Measurements from ENCODE around the gene CCDC12.

DNA sequence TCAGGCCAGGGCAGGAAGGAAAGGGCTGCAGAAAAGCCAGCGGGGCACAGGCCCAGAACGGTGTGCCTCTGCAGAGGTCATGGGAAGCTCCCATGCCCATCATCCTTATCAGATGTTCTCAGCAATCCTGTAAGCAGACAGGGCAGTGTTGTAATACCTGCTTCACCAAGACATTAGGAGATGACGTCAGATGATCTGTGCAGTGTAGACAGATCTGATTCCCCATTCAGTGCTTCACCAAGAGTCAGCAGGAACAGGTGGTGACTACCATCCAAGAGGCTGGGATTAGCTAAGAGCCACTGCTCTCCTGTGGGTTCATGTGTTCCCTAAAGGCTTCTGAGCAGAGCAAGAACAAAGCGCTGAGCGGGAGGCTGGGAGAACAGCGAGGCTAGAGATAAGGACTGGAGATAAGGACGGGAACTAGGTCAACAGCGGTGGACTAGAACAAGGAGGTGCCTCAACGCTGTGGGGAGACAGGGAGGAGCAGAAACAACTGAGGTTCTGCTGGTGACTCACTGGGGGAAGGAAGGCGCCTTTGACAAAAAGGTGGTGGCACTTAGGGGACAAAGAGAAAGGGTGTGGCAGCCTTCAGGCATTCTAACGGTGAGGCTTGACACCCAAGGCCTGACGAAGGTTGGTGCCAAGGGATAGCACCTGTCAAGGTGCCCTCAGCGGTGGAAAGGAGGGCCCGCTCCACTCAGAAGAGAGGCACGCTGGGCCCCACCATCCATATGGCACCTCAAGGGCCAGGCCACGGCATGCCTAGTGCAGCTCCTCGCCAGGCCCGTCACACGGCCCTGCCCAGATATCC, 28.4 kb downstream of the CCDC12 start:
- TF ChIP-seq, protein P1, sequence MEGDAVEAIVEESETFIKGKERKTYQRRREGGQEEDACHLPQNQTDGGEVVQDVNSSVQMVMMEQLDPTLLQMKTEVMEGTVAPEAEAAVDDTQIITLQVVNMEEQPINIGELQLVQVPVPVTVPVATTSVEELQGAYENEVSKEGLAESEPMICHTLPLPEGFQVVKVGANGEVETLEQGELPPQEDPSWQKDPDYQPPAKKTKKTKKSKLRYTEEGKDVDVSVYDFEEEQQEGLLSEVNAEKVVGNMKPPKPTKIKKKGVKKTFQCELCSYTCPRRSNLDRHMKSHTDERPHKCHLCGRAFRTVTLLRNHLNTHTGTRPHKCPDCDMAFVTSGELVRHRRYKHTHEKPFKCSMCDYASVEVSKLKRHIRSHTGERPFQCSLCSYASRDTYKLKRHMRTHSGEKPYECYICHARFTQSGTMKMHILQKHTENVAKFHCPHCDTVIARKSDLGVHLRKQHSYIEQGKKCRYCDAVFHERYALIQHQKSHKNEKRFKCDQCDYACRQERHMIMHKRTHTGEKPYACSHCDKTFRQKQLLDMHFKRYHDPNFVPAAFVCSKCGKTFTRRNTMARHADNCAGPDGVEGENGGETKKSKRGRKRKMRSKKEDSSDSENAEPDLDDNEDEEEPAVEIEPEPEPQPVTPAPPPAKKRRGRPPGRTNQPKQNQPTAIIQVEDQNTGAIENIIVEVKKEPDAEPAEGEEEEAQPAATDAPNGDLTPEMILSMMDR (conservative IDR thresholded peaks at IDR 0.05): no peak
- TF ChIP-seq ZFX (IDR thresholded peaks at IDR 0.05): no peak
